Calu3 (cell line): ENCODE measurements around the gene COL5A1. TPM values are rescaled to one million over a fixed set of nuclear protein-coding genes. Genes with fewer than 3 reads are reported as not detected.
"Not testable (repeated sequence)": the region's sequence is repeated elsewhere in the genome, so short reads cannot be mapped to it uniquely, and the experiment has no call there.

Source experiments
- BruUV-seq: library from RNA; stranded (reverse); fragments of 400-500 nt; replicated peaks from 2 replicates; lab custom pipeline; 2021; lab: Mats Ljungman, UMichigan
- CTCF ChIA-PET: fragments of 300-600 bp; sonication (Branson Sonifier 250); formaldehyde crosslinking; loops from one replicate; lab custom pipeline; 2022; ENCODE audit warnings: antibody characterized with exemption; lab: Charles Lee
- DNase-seq: peaks from one replicate; pipeline ENCODE4 v3.0.0; 2022
- H3K27ac Mint-ChIP-seq: one replicate; pipeline ENCODE4 v1.8.0; 2022; ENCODE audit warnings: mixed read lengths; ENCODE audit not compliant: unreplicated experiment
- H3K27me3 Mint-ChIP-seq: one replicate; pipeline ENCODE4 v1.8.0; 2022; ENCODE audit warnings: mixed read lengths; ENCODE audit not compliant: unreplicated experiment
- H3K36me3 Mint-ChIP-seq: one replicate; pipeline ENCODE4 v1.8.0; 2022; ENCODE audit warnings: mild to moderate bottlenecking, moderate library complexity, mixed read lengths; ENCODE audit not compliant: insufficient read depth, unreplicated experiment
- H3K4me1 Mint-ChIP-seq: one replicate; pipeline ENCODE4 v1.8.0; 2022; ENCODE audit warnings: mild to moderate bottlenecking, low read depth, mixed read lengths; ENCODE audit not compliant: unreplicated experiment
- H3K4me3 Mint-ChIP-seq: one replicate; pipeline ENCODE4 v1.8.0; 2022; ENCODE audit warnings: mild to moderate bottlenecking, low read depth, moderate library complexity, mixed read lengths; ENCODE audit not compliant: unreplicated experiment
- H3K9me3 Mint-ChIP-seq: one replicate; pipeline ENCODE4 v1.8.0; 2022; ENCODE audit warnings: low read depth, mixed read lengths; ENCODE audit not compliant: unreplicated experiment
- intact Hi-C: fragments of 100-400 bp; cut with micrococcal nuclease; formaldehyde crosslinking; loops from one replicate; pipeline ENCODE4 v1.10.0; 2022; ENCODE audit not compliant: unreplicated experiment
- total RNA-seq: library from RNA; stranded (reverse); gene quantifications from 2 replicates; pipeline ENCODE4 v1.2.3, GENCODE V29; 2022
- TF ChIP-seq, protein P1 (sequence below): fragments of 200-600 bp; IDR thresholded peaks from one replicate; pipeline ENCODE4 v1.8.0; 2022; ENCODE audit warnings: antibody characterized with exemption; ENCODE audit not compliant: unreplicated experiment

COL5A1 gene
- total RNA-seq, 1 experiment from 2014 or later: not detected

DNA sequence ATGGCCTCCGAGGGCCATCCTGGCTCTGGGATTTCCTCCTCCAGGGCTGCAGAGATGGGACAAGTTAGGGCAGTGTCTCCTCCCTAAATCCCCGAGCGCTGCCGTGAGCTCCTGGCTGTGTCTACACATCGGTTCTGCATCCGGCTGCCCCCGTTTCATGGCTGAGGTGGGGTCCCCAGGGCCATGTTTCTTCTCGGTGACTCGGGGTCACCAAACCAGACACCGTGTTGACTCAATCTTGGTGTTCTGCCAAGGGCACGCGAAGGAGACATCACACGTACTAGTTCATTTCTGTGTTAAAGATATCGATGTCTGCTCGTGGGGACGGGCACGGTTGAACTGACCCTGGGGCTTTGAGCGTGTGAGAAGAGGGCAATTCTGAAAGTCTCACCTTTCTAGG is 60.7 kb downstream of the COL5A1 start:
- peaks cover 9% of the 10 kb centered on the region for H3K27me3 Mint-ChIP-seq
- intact Hi-C loops: no loop called here
- TF ChIP-seq, protein P1, sequence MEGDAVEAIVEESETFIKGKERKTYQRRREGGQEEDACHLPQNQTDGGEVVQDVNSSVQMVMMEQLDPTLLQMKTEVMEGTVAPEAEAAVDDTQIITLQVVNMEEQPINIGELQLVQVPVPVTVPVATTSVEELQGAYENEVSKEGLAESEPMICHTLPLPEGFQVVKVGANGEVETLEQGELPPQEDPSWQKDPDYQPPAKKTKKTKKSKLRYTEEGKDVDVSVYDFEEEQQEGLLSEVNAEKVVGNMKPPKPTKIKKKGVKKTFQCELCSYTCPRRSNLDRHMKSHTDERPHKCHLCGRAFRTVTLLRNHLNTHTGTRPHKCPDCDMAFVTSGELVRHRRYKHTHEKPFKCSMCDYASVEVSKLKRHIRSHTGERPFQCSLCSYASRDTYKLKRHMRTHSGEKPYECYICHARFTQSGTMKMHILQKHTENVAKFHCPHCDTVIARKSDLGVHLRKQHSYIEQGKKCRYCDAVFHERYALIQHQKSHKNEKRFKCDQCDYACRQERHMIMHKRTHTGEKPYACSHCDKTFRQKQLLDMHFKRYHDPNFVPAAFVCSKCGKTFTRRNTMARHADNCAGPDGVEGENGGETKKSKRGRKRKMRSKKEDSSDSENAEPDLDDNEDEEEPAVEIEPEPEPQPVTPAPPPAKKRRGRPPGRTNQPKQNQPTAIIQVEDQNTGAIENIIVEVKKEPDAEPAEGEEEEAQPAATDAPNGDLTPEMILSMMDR: no peak
- no peak for DNase-seq
- peaks cover 3% of the 10 kb centered on the region for H3K9me3 Mint-ChIP-seq
- CTCF ChIA-PET: no interaction called here
- no TSS peak for BruUV-seq
- H3K4me3 Mint-ChIP-seq: no peak overlapping the region
- H3K4me1 Mint-ChIP-seq: no peaks in the 10 kb centered on the region
- H3K36me3 Mint-ChIP-seq: no peaks in the 10 kb centered on the region
- no peak overlapping the region for H3K27ac Mint-ChIP-seq

DNA sequence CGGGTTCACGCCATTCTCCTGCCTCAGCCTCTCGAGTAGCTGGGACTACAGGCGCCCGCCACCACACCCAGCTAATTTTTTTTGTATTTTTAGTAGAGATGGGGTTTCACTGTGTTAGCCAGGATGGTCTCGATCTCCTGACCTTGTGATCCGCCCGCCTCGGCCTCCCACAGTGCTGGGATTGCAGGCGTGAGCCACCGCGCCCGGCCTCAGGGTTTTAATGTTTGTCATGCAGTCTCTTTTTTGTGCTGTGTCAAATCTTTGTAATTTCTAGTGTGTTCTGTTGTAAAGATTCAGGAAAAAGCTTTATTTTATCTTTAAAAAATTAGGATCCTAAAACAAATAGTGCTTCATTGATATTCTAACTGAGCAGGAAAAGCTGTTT is 62.1 kb downstream of the COL5A1 start:
- H3K9me3 Mint-ChIP-seq, H3K27ac Mint-ChIP-seq, H3K36me3 Mint-ChIP-seq, CTCF ChIA-PET, H3K27me3 Mint-ChIP-seq, BruUV-seq, DNase-seq, intact Hi-C loops, H3K4me3 Mint-ChIP-seq, H3K4me1 Mint-ChIP-seq: not testable (repeated sequence)

DNA sequence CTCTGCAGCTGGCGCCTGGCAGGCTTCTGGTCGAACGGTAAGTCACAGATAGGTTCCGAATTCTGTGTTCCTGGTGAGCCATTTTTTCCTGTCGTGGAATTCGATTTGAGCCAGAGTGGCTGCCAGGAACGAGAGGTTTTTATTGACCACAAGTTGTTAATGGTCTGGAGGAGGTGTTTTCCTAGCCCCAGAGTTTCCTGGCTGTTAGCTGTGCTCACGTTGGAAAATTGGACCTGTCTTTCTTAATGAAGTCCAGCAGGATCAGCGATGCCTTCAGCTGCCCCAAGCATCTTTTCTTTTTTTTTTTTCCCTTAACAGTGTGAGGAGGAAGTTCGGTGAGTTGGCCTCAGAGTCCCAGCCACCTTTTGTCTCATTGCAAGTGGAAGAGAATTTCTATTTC is 62.9 kb downstream of the COL5A1 start:
- no peak for DNase-seq
- Mint-ChIP-seq H3K27me3 (peaks cover 9% of the 10 kb centered on the region), H3K36me3 (no peaks in the 10 kb centered on the region), H3K4me1 (no peaks in the 10 kb centered on the region), H3K27ac (no peak overlapping the region), H3K4me3 (no peak overlapping the region), H3K9me3 (peaks cover 3% of the 10 kb centered on the region)
- CTCF ChIA-PET: no interaction called here
- BruUV-seq: no TSS peak
- TF ChIP-seq, protein P1: no peak
- intact Hi-C loops: no loop called here

DNA sequence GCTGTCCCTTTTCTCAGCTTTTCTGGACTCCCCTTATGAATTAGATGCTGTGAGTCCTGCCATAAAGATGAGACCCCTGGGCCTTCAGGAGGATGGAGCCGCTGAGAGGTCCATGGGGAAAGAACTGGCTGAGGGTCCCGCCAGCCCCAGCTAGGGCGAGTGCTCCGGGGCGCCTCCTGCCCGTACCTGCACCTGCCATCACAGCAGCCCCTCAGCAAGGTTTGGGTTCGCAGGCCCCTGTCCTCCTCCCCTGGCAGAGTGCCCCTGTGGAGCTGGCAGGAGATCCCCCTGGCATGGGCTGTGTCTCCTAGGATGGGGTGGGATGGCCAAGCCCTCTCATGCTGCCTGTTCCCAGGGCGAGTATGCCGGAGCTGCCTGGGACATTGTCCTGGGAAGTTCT is 64.2 kb downstream of the COL5A1 start:
- TF ChIP-seq, protein P1: no peak
- no peak for DNase-seq
- BruUV-seq: no TSS peak
- Mint-ChIP-seq H3K27ac (no peak overlapping the region), H3K36me3 (no peaks in the 10 kb centered on the region), H3K9me3 (peaks cover 3% of the 10 kb centered on the region), H3K4me3 (no peak overlapping the region), H3K27me3 (peaks cover 9% of the 10 kb centered on the region), H3K4me1 (no peaks in the 10 kb centered on the region)
- intact Hi-C loops: no loop called here
- CTCF ChIA-PET: no interaction called here

DNA sequence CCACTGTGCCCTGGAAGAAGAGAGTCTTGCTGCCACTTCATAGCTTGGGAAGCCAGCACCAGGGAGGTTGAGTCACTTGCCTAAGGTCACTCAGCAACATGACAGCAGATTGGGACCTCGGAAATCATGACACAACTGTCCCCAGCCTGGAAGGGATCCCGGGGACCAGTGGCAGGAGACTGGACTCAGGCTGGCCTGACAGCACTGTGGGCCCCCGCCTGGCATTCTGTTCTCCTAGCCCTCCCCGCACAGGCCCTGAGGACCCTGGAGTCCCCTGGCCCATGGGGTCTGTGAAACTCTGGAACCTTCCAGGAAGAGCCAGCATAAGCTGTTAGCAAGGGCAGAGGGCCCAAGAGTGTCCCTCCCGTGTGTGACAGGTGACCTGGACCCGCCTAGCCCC is 64.9 kb downstream of the COL5A1 start:
- intact Hi-C loops: no loop called here
- Mint-ChIP-seq H3K4me3 (no peak overlapping the region), H3K9me3 (peaks cover 3% of the 10 kb centered on the region), H3K27me3 (peaks cover 9% of the 10 kb centered on the region), H3K4me1 (no peaks in the 10 kb centered on the region), H3K27ac (no peak overlapping the region), H3K36me3 (no peaks in the 10 kb centered on the region)
- TF ChIP-seq, protein P1: no peak
- no TSS peak for BruUV-seq
- CTCF ChIA-PET: no interaction called here
- no peak for DNase-seq
